ENCODE data around the gene ADNP2. TPM values are rescaled to one million over a fixed set of nuclear protein-coding genes. Genes with fewer than 3 reads are reported as not detected.

Gene ADNP2
- total and polyA plus RNA-seq, 2 of the 4 experiments (the other 2 are of a cell fraction): 5.6 to 18.3 TPM

DNA sequence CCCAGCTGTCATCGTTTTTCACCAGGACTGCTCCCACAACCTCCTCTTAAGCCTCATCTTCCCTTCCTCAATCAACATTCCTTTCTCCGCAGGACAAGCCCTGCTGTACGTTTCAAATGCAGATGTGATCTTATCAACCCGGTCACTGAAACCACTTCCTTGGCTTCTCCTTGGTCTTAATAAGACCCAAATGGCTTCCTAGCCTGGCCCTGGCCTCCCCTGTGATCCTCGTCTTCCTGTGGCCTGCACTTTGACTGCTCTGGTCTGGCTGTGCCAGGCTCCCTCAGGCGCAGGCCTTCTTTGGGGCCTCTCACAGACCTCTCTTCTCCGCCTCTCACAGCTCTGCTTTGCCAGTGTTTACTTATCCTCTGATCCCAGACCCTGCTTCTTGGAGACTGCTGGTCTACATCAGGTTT is 4.7 kb upstream of the ADNP2 start:
- Histone ChIP-seq H4K5ac (ENCODE audit: low read depth, low read length) (no peak overlapping the region), H3K4me2 (ENCODE audit: low read depth, low read length) (no peak overlapping the region), H3K14ac (replicated peaks; ENCODE audit: low read depth, low read length) (peak overlapping the region; percentile 32; the same call in 1 of the 2 replicates), H2BK20ac (ENCODE audit: low read depth, low read length) (no peak overlapping the region), H4K8ac (ENCODE audit: low read depth in 2 of 2, low read length in 2 of 2) (no peak overlapping the region), H2BK5ac (ENCODE audit: low read depth, low read length, poor library complexity, severe bottlenecking) (no peak overlapping the region), H2AK5ac (ENCODE audit: low read depth, low read length) (no peak overlapping the region), H3K23ac (ENCODE audit: low read depth, low read length) (no peak overlapping the region), H2AFZ (replicated peaks; ENCODE audit: low read length, poor library complexity) (peak overlapping the region; percentile 24), H2AK9ac (replicated peaks; ENCODE audit: low read depth, low read length, poor library complexity) (no peak overlapping the region), H3K9ac (ENCODE audit: low read depth, low read length) (no peak overlapping the region), H3K4ac (ENCODE audit: low read depth, low read length) (no peak overlapping the region), H2BK120ac (ENCODE audit: low read depth, low read length) (no peak overlapping the region), H4K91ac (ENCODE audit: insufficient read depth, low read depth, low read length) (no peak overlapping the region), H3K27ac (ENCODE audit: insufficient read depth, low read length) (no peak overlapping the region), H3K4me3 (ENCODE audit: insufficient read depth, low read depth, low read length) (no peak overlapping the region), H3K27me3 (ENCODE audit: control insufficient read depth, insufficient read depth, low read length) (no peaks in the 10 kb centered on the region), H3K9me3 (ENCODE audit: control insufficient read depth, insufficient read depth, low read length) (no peaks in the 10 kb centered on the region), H4K20me1 (ENCODE audit: insufficient read depth, low read length) (no peaks in the 10 kb centered on the region), H3K79me1 (ENCODE audit: low read depth in 1 of 2, low read length in 2 of 2) (no peaks in the 10 kb centered on the region), H3K56ac (ENCODE audit: extremely low read depth, insufficient read depth, low read length) (no peak overlapping the region), H3K9me1 (ENCODE audit: insufficient read depth, low read length) (peaks cover 7% of the 10 kb centered on the region), H3K4me1 (ENCODE audit: control insufficient read depth, insufficient read depth, low read length) (peaks cover 4% of the 10 kb centered on the region), H2BK15ac (ENCODE audit: low read depth, low read length) (no peak overlapping the region), H3K18ac (ENCODE audit: low read depth, low read length) (no peak overlapping the region), H3K36me3 (ENCODE audit: control insufficient read depth, insufficient read depth, low read length) (no peaks in the 10 kb centered on the region)
- TF ChIP-seq CEBPB (IDR thresholded peaks at IDR 0.05; ENCODE audit: low read depth, low read length) (no peak), RAD21 (IDR thresholded peaks at IDR 0.05; ENCODE audit: low read length) (no peak), MAFK (IDR thresholded peaks at IDR 0.05; ENCODE audit: low read depth, low read length) (no peak), CHD1 (IDR thresholded peaks at IDR 0.05; ENCODE audit: low read depth, low read length) (no peak), ELK1 (IDR thresholded peaks at IDR 0.05; ENCODE audit: borderline replicate concordance, low read depth, low read length) (no peak), MAZ (IDR thresholded peaks at IDR 0.05; ENCODE audit: borderline replicate concordance, low read depth, low read length) (no peak), CTCF (conservative IDR thresholded peaks at IDR 0.05; ENCODE audit: low read depth, low read length) (no peak), NFE2L2 (IDR thresholded peaks at IDR 0.05; ENCODE audit: low read depth, low read length) (no peak), SMC3 (IDR thresholded peaks at IDR 0.05; ENCODE audit: low read depth, low read length) (no peak), RCOR1 (IDR thresholded peaks at IDR 0.05; ENCODE audit: insufficient replicate concordance, low read length) (no peak), BHLHE40 (IDR thresholded peaks at IDR 0.05; ENCODE audit: low read depth, low read length) (no peak), RFX5 (IDR thresholded peaks at IDR 0.05; ENCODE audit: low read depth, low read length) (no peak), MXI1 (IDR thresholded peaks at IDR 0.05; ENCODE audit: borderline replicate concordance, low read depth, low read length) (no peak), FOS (IDR thresholded peaks at IDR 0.05; ENCODE audit: low read depth, low read length) (no peak), POLR2A (IDR thresholded peaks at IDR 0.05; ENCODE audit: low read depth, low read length) (no peak)
- TF ChIP-seq, protein P1, sequence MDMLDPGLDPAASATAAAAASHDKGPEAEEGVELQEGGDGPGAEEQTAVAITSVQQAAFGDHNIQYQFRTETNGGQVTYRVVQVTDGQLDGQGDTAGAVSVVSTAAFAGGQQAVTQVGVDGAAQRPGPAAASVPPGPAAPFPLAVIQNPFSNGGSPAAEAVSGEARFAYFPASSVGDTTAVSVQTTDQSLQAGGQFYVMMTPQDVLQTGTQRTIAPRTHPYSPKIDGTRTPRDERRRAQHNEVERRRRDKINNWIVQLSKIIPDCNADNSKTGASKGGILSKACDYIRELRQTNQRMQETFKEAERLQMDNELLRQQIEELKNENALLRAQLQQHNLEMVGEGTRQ (IDR thresholded peaks at IDR 0.05; ENCODE audit: low read depth, low read length): no peak
- CTCF ChIA-PET: no interaction called here
- dilution Hi-C loops (cut with HindIII; ENCODE audit: low sequenced_read_pairs, unreplicated experiment) (no loop called here), in situ Hi-C loops (cut with MboI; ENCODE audit: low sequenced_read_pairs) (no loop called here), intact Hi-C loops (cut with micrococcal nuclease) (no loop called here)
- DNase-seq: no peak
- ATAC-seq (ENCODE audit: low read depth): no peak
- WGBS, 2 experiments (ENCODE audit: extremely low coverage in 2 of 2, insufficient read length in 1 of 2): 25% methylated on average over 2 of the region's 7 CpGs; no CpG with 5 or more reads in 1 of the 2 experiments
- POLR2A ChIA-PET (ENCODE audit: unreplicated experiment): no interaction called here
- no TSS peak for BruUV-seq (replicated peaks)

Measured in IMR-90 (cell line).